Stimulated activated naive CD8-positive, alpha-beta T cell treated with anti-CD3 and anti-CD28 coated beads, Interleukin-15, Interleukin-2, amounts not matched to agents 100 U/mL and 50 U/mL, for 24 hours (primary cell): ENCODE results near the gene PDK2.

Experiments used
- ATAC-seq: fragments of 150-1000 bp; cut with Tn5 transposase; one replicate; pipeline ENCODE4 v1.10.0; 2021
- DNase-seq: peaks from one replicate; pipeline ENCODE4 v3.0.0; 2021

Gene PDK2

DNA sequence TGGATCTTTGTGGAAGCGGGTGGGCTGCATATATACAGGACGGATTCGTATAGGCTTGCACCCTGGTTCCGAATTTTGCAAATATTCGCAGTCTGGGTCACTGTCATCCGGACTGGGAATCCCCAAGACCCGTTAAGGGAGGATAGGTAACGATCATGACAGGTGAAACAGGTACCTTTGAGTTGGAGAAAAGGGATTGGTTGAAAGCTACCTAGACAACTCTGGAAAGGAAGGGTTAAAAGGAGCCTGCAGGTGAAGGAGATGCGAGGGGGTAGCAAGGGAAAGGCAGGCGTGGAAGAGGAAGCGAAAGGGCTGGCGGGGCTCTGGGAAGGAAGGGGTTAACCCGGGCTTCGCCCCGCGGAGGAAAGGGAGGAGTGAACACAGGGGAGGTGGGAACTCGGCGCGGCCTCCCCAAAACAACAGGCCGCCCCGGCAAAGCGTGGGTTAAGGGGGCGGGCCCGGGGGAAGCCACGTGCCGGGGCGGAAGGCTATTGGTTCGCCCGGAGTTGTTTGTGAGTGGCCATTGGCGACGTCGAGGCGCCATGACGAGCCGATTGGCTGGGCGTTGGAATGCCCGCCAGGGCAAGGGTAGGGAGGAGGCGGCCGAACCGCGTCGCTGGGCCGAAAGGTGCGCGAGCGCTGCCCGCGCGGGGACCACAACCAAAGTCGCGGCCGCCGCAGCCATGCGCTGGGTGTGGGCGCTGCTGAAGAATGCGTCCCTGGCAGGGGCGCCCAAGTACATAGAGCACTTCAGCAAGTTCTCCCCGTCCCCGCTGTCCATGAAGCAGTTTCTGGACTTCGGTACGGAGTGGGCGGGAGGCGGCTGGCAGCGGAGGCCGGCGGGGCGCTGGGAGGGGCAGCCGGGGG lies at the start of gene PDK2:
TSS of gene PDK2 (plus strand) at position 599 of the 867 bp plus-strand sequence. CDS start at position 684, 85 bp downstream.
- ATAC-seq (peak; percentile 92), DNase-seq (peak; percentile 95)

DNA sequence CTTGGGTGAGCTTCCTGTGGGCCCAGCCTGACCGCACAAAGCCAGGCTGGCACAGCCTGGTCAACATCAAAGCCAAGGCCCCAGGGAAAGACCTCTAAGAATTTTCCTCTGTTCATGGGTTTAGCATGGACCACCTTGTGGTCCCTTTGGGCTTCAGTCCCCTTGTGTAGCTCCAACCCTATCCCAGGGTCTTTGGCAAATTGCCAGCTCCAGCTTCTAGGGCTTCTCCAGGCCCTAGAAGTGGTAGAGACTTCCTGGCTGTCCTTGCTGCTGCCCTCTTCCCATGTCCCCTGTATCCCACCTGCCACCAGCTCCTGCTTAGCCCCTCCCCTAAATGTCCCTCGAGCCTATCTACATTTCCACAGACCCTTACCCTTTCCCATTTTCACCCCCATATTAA lies 49.0 kb upstream of the PDK2 start:
- DNase-seq (no peak), ATAC-seq (no peak)

DNA sequence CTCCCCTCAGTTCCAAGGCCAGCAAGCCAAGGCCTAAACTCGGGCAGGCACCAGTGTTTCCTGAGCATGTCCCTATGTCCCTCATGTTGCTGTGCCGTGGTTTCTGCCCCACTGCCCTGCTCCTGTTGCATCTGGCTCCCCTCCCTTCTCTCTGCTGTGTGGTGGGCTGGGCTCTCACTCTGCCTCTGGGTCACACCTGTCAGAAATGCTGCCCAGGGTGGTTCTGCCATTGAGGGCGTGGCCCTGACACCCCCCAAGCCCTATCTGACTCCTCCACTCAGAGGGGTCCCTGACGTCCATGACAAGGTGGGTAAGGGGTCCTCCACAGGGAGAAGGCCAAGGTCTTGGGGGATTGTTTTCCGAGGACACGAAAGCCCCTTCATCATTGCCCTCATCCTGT lies 48.5 kb upstream of the PDK2 start:
- DNase-seq (no peak), ATAC-seq (no peak)

GRCh38 chr17:50047083-50047482 lies 48.1 kb upstream of the PDK2 start:
- ATAC-seq (no peak), DNase-seq (no peak)

GRCh38 chr17:50047488-50048126 lies 47.5 kb upstream of the PDK2 start:
- DNase-seq (peak; percentile 34), ATAC-seq (peak; percentile 66)

DNA sequence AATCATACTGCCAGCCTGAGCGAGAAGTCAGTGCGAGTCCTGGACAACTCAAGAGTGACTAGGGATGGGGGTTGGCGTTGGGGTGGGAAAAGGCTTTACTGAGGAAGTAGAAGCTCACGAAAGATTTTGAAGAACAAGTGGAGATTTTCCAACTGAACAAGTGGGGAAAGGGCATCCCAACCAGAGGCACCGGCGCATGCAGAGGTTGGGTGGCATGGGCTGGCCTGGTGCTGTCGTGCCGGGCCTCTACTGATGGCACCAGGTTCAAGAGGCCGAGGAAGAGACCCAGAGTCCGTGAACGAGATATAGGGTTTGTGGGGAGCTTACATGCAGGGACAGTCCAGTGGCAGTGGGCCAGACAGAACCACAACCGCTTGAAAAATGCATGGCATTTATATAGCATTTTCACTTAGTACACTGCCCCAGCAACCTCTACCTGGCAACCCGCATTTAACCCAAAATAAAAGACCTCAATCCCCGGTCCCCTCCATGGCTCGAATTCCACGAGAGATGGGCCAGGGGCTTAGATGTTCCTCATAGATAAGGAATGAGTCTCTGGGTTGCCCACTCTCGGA lies 46.9 kb upstream of the PDK2 start:
- no peak for DNase-seq
- no peak for ATAC-seq

DNA sequence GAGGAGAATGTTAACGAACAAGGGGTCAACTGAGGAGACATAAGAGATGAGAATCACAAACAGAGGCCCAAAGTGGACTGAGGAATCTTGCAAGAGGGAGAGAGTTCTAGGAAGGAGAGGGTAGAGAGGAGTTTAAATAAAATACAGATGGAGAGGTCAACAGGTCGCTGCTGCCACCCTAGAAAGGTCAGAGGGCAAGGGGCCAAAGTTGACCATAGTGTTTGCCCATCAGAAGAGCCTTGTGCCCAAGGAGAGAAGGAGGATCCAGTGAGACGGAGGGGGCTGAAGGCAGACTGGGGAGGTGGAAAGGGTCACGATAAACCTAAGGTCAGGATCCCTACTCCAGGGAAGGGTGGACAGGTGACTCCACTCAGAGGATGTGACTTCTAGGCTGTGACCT lies 46.2 kb upstream of the PDK2 start:
- no peak for ATAC-seq

DNA sequence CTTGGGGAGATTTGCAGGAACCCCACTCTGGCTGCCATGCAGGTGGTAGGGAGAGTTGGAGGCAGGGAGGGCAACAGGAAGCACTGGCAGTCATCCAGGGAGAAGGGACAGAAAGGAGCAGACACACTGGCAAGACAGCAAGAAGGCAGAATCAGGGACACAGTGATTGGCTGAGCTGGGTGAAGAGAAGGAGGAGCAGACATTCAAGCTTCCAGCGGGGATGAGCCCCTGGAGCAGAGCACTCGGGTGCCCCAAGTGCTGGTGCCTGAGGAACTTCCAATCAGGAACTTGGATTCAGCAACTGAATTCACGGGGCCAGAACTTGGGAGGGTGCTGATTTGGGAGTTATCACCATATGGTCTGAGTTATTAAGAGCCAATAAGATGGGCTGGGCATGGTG lies 45.5 kb upstream of the PDK2 start:
- DNase-seq, result no peak
- ATAC-seq, result no peak

More for the DNA sequence above, 46.2 kb upstream of the PDK2 start:
- no peak for DNase-seq

DNA sequence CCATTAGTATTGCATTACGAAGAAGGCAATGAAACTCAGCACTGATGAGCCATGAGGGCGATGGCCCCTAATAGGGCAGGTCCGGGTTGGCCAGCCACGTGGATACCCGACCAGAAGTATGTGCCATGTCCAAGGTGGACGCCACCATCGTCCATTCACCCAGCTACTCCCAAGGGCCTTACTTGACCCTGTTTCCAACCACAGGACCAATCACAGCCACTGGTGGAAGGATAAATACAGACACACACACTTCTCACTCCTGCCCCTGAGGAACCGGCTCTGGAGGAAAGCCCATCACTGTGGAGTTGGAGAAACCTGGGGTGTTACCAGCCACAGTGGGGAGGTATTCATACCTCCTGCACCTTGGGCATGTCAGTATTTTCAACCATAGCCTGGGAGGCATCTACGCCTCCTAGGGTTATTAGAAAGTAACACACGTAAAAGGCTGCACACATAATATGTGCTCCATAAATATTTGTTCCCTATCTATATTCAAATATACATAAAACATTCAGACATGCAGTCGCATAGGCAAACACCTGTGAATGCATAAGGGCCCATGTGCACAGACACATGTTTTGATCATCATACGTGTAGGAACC lies 44.6 kb upstream of the PDK2 start:
- ATAC-seq (no peak), DNase-seq (no peak)

GRCh38 chr17:50051082-50051576 lies 44.0 kb upstream of the PDK2 start:
- peak; percentile 83 for DNase-seq
- ATAC-seq, result peak; percentile 87

GRCh38 chr17:50051606-50052005 lies 43.5 kb upstream of the PDK2 start:
- DNase-seq (no peak), ATAC-seq (no peak)

DNA sequence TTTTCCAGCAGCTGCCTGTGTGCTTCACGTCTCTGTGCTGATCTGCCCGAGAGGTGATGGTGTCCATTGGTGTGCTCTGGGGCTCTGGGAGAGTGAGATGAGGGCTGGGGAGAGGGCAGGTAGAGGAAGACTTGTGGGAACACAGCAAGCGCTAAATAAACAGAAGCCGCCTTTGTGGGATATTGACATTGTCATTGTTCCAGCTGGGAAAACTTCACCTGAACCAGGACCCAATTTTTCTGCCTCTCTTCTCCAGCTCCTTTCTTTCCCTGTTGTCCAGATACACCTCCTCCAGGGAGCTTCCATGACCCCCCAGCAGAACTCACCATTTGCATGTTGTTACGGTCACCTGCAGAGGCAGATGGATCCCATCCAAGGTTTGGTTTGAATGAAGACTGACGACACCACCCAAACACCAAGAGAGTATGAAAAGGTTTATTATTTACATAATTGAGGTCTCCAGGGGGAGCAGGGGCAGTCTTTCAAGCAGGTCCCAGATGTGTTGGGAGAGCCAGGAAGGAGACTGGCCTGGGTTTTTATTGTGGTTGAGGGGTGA lies 42.8 kb upstream of the PDK2 start:
- DNase-seq, result no peak
- ATAC-seq, result no peak

DNA sequence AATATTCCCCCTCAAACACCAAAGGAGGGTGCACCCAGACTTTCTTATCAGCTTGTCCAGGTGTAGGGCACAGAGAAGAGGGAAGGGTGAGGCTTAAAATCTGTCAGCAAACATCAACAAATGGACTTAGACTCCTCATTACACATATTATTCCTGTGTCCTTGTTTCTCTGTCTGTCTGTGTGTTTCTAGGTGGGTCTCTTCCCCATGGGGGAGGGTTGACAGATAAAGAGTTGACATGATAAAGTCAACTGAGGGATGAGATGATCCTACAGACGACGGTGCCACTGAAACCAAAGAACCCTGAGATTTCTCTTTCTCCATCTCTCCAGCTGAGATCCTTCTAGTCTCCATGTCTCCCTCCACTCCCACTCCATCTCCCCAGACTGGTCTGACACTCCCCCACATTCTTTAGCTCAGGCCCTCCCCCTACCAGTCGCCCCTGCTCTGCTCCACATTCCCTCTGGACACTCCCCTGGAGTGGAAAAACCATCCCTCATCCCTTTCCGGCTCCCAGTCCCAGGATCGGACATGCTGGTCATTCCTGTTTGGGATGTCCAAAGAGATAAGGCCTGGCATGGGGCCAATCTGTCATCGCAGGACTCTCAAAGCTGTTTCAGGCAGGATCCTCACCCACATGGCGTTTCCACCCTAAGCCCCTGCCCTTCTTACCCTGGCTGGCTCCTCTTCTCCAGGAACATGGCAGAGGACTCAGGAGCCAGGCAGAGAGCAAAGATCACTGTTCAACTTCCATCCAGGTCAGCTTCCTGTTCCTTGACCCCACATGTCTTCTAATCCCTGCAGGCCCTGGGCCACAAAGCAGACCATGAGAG lies 42.1 kb upstream of the PDK2 start:
- ATAC-seq, result no peak
- no peak for DNase-seq

DNA sequence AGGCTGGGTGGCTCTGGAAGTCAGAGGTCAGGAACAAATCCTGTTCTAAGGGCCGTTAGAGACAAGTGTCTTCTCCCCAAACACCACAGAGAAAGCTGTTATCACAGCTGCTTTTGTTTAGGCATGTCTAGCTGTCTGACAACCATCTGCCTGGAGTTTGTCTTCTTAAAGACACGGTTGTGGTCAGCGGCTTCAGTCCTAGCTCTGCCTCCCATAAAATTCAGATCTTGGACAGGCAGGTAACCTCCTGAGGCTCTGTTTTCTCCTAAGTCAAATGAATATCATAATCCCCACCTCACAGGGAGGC lies 41.5 kb upstream of the PDK2 start:
- no peak for ATAC-seq
- DNase-seq, result no peak

- DNase-seq (no peak), ATAC-seq (no peak)
Observed at GRCh38 chr17:50055055-50055425, 40.1 kb upstream of the PDK2 start.

DNA sequence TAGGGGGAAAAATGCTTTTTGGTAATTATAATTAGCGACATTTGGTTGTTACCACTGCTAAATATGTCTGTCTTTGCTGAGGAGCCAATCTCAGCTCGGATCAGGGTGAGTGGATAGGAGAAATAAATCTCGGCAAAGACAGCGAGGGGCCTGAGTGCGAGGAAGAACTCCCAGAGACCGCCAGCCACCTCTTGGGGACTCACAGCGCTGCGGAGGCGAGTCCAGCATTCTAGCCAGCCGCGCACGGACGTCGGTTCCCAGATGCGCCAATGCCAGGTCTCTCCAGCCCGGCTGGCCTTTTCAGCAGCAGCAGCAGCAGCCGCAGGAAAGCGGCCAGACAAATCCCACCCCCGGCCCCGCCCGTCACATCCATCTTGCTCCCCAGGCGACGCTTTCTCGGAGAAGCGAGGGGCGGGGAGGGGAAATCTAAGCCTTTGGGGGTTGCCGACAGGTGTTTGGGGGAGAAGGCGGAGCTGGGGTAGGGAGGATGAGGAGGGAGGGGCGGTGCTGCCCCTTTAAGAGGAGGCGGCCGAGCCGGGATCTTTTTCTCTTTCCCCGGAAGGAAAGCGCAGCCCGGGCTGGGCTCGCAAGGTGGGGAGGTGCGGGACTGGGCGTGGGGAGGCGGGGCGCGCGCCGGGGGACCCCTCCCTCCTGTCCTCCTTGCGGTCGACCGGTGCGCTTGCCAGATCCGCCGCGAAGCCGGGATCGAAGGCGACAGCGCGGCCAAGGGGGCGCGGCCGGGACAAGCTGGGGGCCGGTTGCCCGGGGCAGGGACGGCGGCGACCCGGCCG lies 39.5 kb upstream of the PDK2 start, which contains the start of gene ITGA3:
TSS of gene ITGA3 (plus strand) at position 685 of the 791 bp plus-strand sequence. CDS start 330 bp downstream, outside the sequence.
- DNase-seq (peak; percentile 54), ATAC-seq (peak; percentile 35)

GRCh38 chr17:50056217-50056960 lies 38.8 kb upstream of the PDK2 start:
- peak; percentile 73 for DNase-seq
- ATAC-seq, result peak; percentile 65

GRCh38 chr17:50056961-50057330 lies 38.2 kb upstream of the PDK2 start:
- ATAC-seq (no peak), DNase-seq (no peak)

- DNase-seq, result no peak
- no peak for ATAC-seq
Observed at GRCh38 chr17:50057521-50057991, 37.6 kb upstream of the PDK2 start.
